Adrenal gland (tissue), 12 donors: ENCODE data around the gene TTLL11. TPM values are rescaled to one million over a fixed set of nuclear protein-coding genes. Genes with fewer than 3 reads are reported as not detected.
"Not testable (repeated sequence)": the region's sequence is repeated elsewhere in the genome, so short reads cannot be mapped to it uniquely, and the experiment has no call there.

Experiments
- DNase-seq, 7 donors: peaks; one replicate each; pipeline ENCODE4 v3.0.0-alpha.2; 2019 to 2020
- H3K27ac ChIP-seq, 5 donors: fragments of 200-600 bp; sonication (generic) in 4 of 5; 1 replicate in 3 of 5; 2 replicates in 2 of 5; pipeline versions ENCODE4 v1.5.1 to v1.8.0; 2016 to 2020; ENCODE audit warnings: mild to moderate bottlenecking in 1 of 5
- H3K27me3 ChIP-seq: fragments of 200-600 bp; 2 replicates; pipeline ENCODE4 v1.8.0; 2021
- H3K36me3 ChIP-seq, 2 donors: fragments of 200-600 bp; replicated peaks in 1 of 2; 1 replicate in 1 of 2; 2 replicates in 1 of 2; pipeline versions ENCODE4 v1.5.1 to v1.8.0; 2018 to 2022
- H3K4me1 ChIP-seq, 2 donors: fragments of 200-600 bp; replicated peaks in 1 of 2; 1 replicate in 1 of 2; 2 replicates in 1 of 2; pipeline versions ENCODE4 v1.5.1 to v1.8.0; 2018 to 2021
- H3K4me3 ChIP-seq, 4 donors: fragments of 200-600 bp; sonication (generic) in 3 of 4; one replicate each; pipeline ENCODE4 v1.5.1; 2016 to 2018
- H3K9me3 ChIP-seq, 3 donors: fragments of 200-600 bp; sonication (generic) in 1 of 3; replicated peaks in 1 of 3; 1 replicate in 2 of 3; 2 replicates in 1 of 3; pipeline versions ENCODE4 v1.5.1 to v1.8.0; 2016 to 2021
- POLR2A ChIP-seq, 2 donors: fragments of 450-650 bp; IDR thresholded peaks; one replicate each; pipeline ENCODE4 v1.6.1; 2017; ENCODE audit warnings: antibody characterized with exemption in 2 of 2, mild to moderate bottlenecking in 2 of 2, moderate library complexity in 1 of 2
- WGBS, 4 donors: extraction: QIAGEN DNeasy Blood & Tissue Kit in 2 of 4; methylation state at CpG; one replicate each; pipeline versions ENCODE4 v1.1.5 to v1.1.7; 2013 to 2017; 5-methylcytosine and 5-hydroxymethylcytosine counted together
- intact Hi-C, 2 donors: fragments of 100-400 bp; cut with DNase I; formaldehyde crosslinking; loops; one replicate each; pipeline versions ENCODE4 v1.14.1 to v1.15.0; 2022 to 2023
- polyA plus RNA-seq, 3 donors: library from polyadenylated mRNA; stranded (reverse); fragments of 200-250 nt in 2 of 3; fragments of 350-450 nt in 1 of 3; fragmentation: Illumina TruSeq in 1 of 3; extraction: RNeasy Lipid Tissue Mini Kit (QIAGEN cat#74804) in 1 of 3; gene quantifications; one replicate each; pipeline ENCODE4 v1.2.3, GENCODE V29; 2013 to 2014
- total RNA-seq, 9 donors: library from RNA; depleted of rRNA in 4 of 9; stranded (reverse); fragments of >200 nt in 4 of 9; fragments of 120-200 nt in 1 of 9; fragmentation: NEBNext Ultra II Directional in 1 of 9; extraction: Animal tissue kit (Norgen Biotek cat#: 25700) in 1 of 9; gene quantifications; one replicate each; pipeline versions ENCODE4 v1.1.0 to v1.2.4, GENCODE V29; 2013 to 2023
- TF ChIP-seq, protein P1 (sequence below), 6 experiments: fragments of 450-650 bp in 4 of 6; fragments of 200-600 bp in 2 of 6; sonication (generic) in 1 of 6; IDR thresholded peaks; 1 replicate in 5 of 6; 2 replicates in 1 of 6; pipeline versions ENCODE4 v1.5.1 to v1.8.0; 2016 to 2021; ENCODE audit warnings: antibody characterized with exemption in 6 of 6, mild to moderate bottlenecking in 2 of 6, moderate library complexity in 1 of 6
- donor health status: healthy with polysubstance abuse.
- donor health status: Bipolar disorder and iron deficiency.
- donor health status: DM: yes; HTN: yes; CAD: no.
- donor health status: DM: no; HTN: no; CAD: no.
- donor health status: DM: no; HTN: no; CAD: no.
- donor health status: DM: yes; HTN: yes; CAD: no.

The TTLL11 gene
- total and polyA plus RNA-seq, 12 donors = 4.8 to 30.9 (median 13.7) TPM

DNA sequence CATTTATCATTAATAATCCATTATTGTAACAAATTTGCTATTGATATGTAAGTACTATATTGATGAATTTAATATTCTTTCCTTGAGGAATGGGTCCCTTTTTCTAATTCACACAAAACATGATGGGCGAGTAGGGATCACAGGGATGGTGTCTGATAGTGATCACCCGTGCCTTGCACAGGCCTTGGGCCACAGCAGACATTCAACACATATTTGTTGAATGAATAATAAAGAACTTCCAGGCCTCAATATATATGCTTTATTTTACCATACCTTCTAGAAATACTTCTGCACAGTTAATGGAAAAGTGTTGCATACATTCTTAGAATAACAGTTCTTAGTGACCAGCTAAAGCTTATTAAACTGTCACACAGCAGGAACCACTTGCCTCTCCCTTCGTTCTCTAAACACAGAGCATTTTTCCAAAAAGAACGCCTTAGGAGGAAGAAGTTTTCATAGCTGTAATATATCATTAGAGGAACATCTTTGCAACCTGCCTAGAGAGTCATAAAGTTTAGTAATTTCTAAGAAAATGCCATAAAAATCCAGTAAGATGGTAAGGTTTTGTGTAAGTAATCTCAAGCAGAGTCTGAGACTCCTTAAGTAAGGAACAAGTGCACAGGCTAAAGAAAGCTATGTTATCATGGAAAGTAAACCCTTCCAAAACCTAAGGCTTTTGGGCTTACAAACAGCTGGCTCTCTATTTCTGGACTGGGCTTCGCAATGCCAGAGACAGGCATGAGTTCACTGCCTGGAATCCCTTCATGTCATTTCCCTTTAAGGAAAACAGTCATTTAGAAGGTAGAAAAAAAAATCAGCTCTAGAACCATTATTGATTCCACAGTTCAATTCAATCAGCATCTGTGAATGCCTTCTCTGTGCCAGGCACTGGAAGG lies 17.7 kb downstream of the TTLL11 start:
- 84 to 88% (median 86%) methylated on average over 5 of the region's 5 CpGs for WGBS, 4 donors
- intact Hi-C loops = no loop called here
- Histone ChIP-seq H3K36me3 (no peaks in the 10 kb centered on the region), H3K9me3 (peaks cover 0 to 12% (median 0%) of the 10 kb centered on the region in 3 donors), H3K27ac (no peak overlapping the region), H3K27me3 (no peaks in the 10 kb centered on the region), H3K4me3 (no peak overlapping the region), H3K4me1 (peaks cover 0 to 11% of the 10 kb centered on the region in 2 donors)
- no peak for TF ChIP-seq POLR2A (IDR thresholded peaks at IDR 0.05)
- TF ChIP-seq, protein P1, sequence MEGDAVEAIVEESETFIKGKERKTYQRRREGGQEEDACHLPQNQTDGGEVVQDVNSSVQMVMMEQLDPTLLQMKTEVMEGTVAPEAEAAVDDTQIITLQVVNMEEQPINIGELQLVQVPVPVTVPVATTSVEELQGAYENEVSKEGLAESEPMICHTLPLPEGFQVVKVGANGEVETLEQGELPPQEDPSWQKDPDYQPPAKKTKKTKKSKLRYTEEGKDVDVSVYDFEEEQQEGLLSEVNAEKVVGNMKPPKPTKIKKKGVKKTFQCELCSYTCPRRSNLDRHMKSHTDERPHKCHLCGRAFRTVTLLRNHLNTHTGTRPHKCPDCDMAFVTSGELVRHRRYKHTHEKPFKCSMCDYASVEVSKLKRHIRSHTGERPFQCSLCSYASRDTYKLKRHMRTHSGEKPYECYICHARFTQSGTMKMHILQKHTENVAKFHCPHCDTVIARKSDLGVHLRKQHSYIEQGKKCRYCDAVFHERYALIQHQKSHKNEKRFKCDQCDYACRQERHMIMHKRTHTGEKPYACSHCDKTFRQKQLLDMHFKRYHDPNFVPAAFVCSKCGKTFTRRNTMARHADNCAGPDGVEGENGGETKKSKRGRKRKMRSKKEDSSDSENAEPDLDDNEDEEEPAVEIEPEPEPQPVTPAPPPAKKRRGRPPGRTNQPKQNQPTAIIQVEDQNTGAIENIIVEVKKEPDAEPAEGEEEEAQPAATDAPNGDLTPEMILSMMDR (IDR thresholded peaks at IDR 0.05) = no peak
- DNase-seq = no peak

GRCh38 chr9:122071715-122072114 lies 21.4 kb downstream of the TTLL11 start:
- no peak overlapping the region for H3K27ac ChIP-seq
- no peak for TF ChIP-seq POLR2A (IDR thresholded peaks at IDR 0.05)
- TF ChIP-seq, protein P1 (IDR thresholded peaks at IDR 0.05) = no peak
- H3K4me1 ChIP-seq = peaks cover 0 to 12% of the 10 kb centered on the region in 2 donors
- H3K36me3 ChIP-seq = no peaks in the 10 kb centered on the region
- H3K27me3 ChIP-seq = no peaks in the 10 kb centered on the region
- no peaks in the 10 kb centered on the region for H3K9me3 ChIP-seq
- DNase-seq = no peak
- 96 to 100% (median 98%) methylated on average over 2 to 3 of the region's 3 CpGs for WGBS, 4 donors
- intact Hi-C loops = no loop called here
- no peak overlapping the region for H3K4me3 ChIP-seq

GRCh38 chr9:122070728-122071515 lies 22.2 kb downstream of the TTLL11 start:
- WGBS, 4 donors = 79 to 88% (median 85%) methylated on average over 14 to 15 of the region's 15 CpGs
- TF ChIP-seq POLR2A (IDR thresholded peaks at IDR 0.05) = no peak
- TF ChIP-seq, protein P1 (IDR thresholded peaks at IDR 0.05) = no peak
- no peak overlapping the region for H3K4me3 ChIP-seq
- peaks cover 0 to 13% of the 10 kb centered on the region in 2 donors for H3K4me1 ChIP-seq
- no peaks in the 10 kb centered on the region for H3K36me3 ChIP-seq
- H3K9me3 ChIP-seq = no peaks in the 10 kb centered on the region
- intact Hi-C loops = no loop called here
- no peak for DNase-seq
- H3K27ac ChIP-seq = no peak overlapping the region
- H3K27me3 ChIP-seq = no peaks in the 10 kb centered on the region

GRCh38 chr9:122066680-122067079 lies 26.4 kb downstream of the TTLL11 start:
- H3K36me3 ChIP-seq, DNase-seq, H3K4me1 ChIP-seq, intact Hi-C loops, H3K27ac ChIP-seq, H3K4me3 ChIP-seq, H3K9me3 ChIP-seq, H3K27me3 ChIP-seq: not testable (repeated sequence)
- 67 to 85% (median 74%) methylated on average over 1 of the region's 1 CpG for WGBS, 4 donors
